Thyroid gland (tissue), 4 donors: Measurements from ENCODE around the gene ZNF648.

Experiments
- CTCF ChIP-seq, 6 experiments: fragments of 200-600 bp in 3 of 6; fragments of 450-650 bp in 3 of 6; sonication (generic) in 3 of 6; IDR thresholded peaks; one replicate each; pipeline ENCODE4 v1.5.1; 2016 to 2019; ENCODE audit warnings: antibody characterized with exemption in 6 of 6, mild to moderate bottlenecking in 2 of 6, inconsistent platforms in 1 of 6, moderate library complexity in 1 of 6
- POLR2A ChIP-seq, 2 donors: fragments of 450-650 bp; IDR thresholded peaks; one replicate each; pipeline ENCODE4 v1.6.1; 2017; ENCODE audit warnings: antibody characterized with exemption in 2 of 2, mild to moderate bottlenecking in 2 of 2, moderate library complexity in 1 of 2

GRCh38 chr1:182056601-182057366 is 4.7 kb downstream of the ZNF648 start:
- no peak for TF ChIP-seq CTCF (IDR thresholded peaks at IDR 0.05)
- no peak for TF ChIP-seq POLR2A (IDR thresholded peaks at IDR 0.05)
